ENCODE measurements around the gene PLXNA4. TPM values are rescaled to one million over a fixed set of nuclear protein-coding genes. Genes with fewer than 3 reads are reported as not detected.
A peak's percentile ranks its signal among the peaks of the same experiment; 100 is the strongest.

Gene PLXNA4
- total and polyA plus RNA-seq, 12 donors, result 0.83 to 17.0 (median 11.5) TPM

DNA sequence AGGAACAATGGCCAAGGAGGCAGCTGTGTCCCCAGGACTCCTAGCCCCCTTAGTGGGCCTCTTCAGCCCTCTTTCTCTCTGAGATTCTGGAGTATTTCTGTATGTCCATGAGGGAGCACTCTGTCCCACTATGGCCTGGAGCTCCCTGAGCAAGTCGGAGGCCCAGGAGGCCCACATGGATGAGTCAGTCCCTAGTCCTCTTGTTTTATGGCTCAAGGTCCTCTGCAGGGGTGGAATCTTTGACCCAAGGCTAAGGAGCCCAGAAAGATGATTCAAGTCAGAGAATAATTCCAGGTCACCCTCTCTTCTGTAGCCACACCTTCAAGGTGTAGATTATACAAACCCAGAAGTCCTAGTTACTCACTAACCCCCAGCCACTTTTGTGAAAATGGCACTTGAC lies 125.6 kb downstream of the PLXNA4 start:
- no peak overlapping the region for H3K4me3 ChIP-seq
- ATAC-seq (no peak), DNase-seq (no peak)
- peaks cover 0 to 25% (median 9%) of the 10 kb centered on the region in 9 donors for H3K4me1 ChIP-seq
- TF ChIP-seq, protein P1, sequence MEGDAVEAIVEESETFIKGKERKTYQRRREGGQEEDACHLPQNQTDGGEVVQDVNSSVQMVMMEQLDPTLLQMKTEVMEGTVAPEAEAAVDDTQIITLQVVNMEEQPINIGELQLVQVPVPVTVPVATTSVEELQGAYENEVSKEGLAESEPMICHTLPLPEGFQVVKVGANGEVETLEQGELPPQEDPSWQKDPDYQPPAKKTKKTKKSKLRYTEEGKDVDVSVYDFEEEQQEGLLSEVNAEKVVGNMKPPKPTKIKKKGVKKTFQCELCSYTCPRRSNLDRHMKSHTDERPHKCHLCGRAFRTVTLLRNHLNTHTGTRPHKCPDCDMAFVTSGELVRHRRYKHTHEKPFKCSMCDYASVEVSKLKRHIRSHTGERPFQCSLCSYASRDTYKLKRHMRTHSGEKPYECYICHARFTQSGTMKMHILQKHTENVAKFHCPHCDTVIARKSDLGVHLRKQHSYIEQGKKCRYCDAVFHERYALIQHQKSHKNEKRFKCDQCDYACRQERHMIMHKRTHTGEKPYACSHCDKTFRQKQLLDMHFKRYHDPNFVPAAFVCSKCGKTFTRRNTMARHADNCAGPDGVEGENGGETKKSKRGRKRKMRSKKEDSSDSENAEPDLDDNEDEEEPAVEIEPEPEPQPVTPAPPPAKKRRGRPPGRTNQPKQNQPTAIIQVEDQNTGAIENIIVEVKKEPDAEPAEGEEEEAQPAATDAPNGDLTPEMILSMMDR (IDR thresholded peaks at IDR 0.05), result no peak
- H3K36me3 ChIP-seq, result no peaks in the 10 kb centered on the region
- no peaks in the 10 kb centered on the region for H3K27me3 ChIP-seq
- H3K27ac ChIP-seq, result peak overlapping the region in 1 of 10 donors; percentile 4
- WGBS, 2 donors, result 95% methylated on average over 1 of the region's 1 CpG
- peaks cover 0 to 7% (median 0%) of the 10 kb centered on the region in 11 donors for H3K9me3 ChIP-seq
- intact Hi-C loops (cut with DNase I), result no loop called here

DNA sequence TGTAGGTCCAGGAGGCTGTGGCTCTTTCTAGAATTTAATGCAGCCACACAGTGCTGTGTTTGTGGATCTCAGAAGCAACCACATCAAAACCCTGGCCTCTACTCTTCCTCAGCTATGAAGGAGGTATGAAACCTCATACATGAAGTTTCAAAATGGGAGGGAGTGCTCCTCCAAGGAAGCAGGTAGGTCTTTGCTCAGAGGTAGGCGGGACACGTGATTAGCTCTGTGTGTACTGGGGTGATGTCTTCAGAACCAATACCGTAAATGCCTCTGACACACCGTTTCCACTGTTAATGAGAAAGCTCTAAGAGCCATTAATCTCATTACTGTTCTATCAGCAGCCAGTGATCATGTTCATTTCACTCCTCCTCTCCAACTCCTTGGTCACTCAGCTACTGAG lies 126.1 kb downstream of the PLXNA4 start:
- H3K27ac ChIP-seq, result no peak overlapping the region
- H3K4me3 ChIP-seq, result no peak overlapping the region
- DNase-seq (no peak), ATAC-seq (no peak)
- TF ChIP-seq, protein P1 (IDR thresholded peaks at IDR 0.05), result no peak
- no peaks in the 10 kb centered on the region for H3K27me3 ChIP-seq
- intact Hi-C loops (cut with DNase I), result no loop called here
- WGBS, 2 donors, result 93 to 94% methylated on average over 4 of the region's 4 CpGs
- H3K36me3 ChIP-seq, result no peaks in the 10 kb centered on the region
- H3K9me3 ChIP-seq, result peaks cover 0 to 7% (median 0%) of the 10 kb centered on the region in 11 donors
- H3K4me1 ChIP-seq, result peaks cover 0 to 30% (median 9%) of the 10 kb centered on the region in 9 donors

DNA sequence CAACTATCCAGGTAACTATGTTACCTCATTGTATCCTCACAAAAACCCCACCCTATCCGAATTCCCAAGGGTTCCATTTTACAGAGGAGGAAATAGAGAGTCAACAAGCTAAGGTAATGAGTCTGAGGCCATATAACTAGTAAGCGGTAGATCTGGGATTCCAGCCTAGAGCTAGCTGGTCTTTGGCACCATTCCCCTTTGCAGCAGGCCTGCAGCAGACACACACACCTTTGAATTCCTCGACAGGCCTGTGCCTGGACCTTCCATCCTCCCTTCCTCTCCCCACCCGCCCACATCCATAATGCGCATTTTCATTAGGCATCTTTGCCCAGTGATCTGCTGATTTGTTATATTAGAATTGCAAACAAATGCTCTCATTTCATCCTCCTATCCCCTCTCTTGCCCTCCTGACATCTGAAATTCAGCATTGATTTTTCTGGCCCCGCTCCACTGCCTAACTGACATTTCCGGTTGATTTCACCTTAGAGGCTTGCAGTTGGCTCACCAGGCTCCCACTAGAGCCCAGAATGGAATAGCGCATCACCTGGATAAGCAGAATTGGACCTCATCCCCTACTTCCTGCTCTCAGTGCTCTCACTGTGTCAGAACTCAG lies 129.5 kb downstream of the PLXNA4 start:
- Histone ChIP-seq H3K4me1 (peaks cover 0 to 24% (median 5%) of the 10 kb centered on the region in 9 donors), H3K4me3 (no peak overlapping the region), H3K27ac (no peak overlapping the region), H3K27me3 (no peaks in the 10 kb centered on the region), H3K9me3 (peaks cover 0 to 7% (median 0%) of the 10 kb centered on the region in 11 donors), H3K36me3 (no peaks in the 10 kb centered on the region)
- TF ChIP-seq, protein P1 (IDR thresholded peaks at IDR 0.05), result no peak
- DNase-seq, result no peak
- no peak for ATAC-seq
- intact Hi-C loops (cut with DNase I), result no loop called here
- 62 to 75% methylated on average over 8 of the region's 8 CpGs for whole genome bisulfite sequencing, 2 donors

DNA sequence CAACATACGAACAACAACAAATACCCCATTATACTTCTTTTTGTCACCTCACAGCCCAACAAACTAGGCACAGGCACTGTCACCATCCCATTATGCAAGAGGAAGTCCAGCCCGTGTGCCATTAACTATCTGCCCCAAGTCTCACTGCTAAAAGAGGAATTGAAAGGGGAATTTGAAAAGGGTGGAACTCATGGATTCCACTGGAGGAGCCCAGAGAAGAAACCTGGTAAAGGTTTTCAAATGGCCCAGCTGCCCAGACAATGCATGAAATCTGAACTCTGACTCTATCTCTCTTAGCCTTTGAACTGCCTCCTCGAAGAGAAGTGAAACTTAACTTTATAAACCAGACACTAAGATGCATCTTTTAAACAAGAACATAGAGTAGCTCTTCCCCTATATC lies 130.0 kb downstream of the PLXNA4 start:
- peak in 1 of 8 donors; percentile 22 for ATAC-seq
- intact Hi-C loops (cut with DNase I), result no loop called here
- H3K27me3 ChIP-seq, result no peaks in the 10 kb centered on the region
- TF ChIP-seq, protein P1 (IDR thresholded peaks at IDR 0.05), result no peak
- no peak overlapping the region for H3K4me3 ChIP-seq
- no peak for DNase-seq
- 56 to 75% methylated on average over 3 of the region's 3 CpGs for WGBS, 2 donors
- no peak overlapping the region for H3K27ac ChIP-seq
- H3K36me3 ChIP-seq, result no peaks in the 10 kb centered on the region
- peaks cover 0 to 7% (median 0%) of the 10 kb centered on the region in 11 donors for H3K9me3 ChIP-seq
- peaks cover 0 to 19% (median 7%) of the 10 kb centered on the region in 9 donors for H3K4me1 ChIP-seq

Measured in heart right ventricle (tissue), 16 donors.